ENCODE results near the gene HORMAD2. TPM values are rescaled to one million over a fixed set of nuclear protein-coding genes. Genes with fewer than 3 reads are reported as not detected.

Gene HORMAD2
- total RNA-seq, 1 donor from 2014 or later, result not detected

GRCh38 chr22:30127749-30128166 lies 47.5 kb downstream of the HORMAD2 start:
- DNase-seq (ENCODE audit: extremely low spot score, unreplicated experiment), result no peak
- TF ChIP-seq CTCF (IDR thresholded peaks at IDR 0.05), result no peak
- Mint-ChIP-seq H3K27ac (ENCODE audit: unreplicated experiment) (no peak overlapping the region), H3K4me1 (ENCODE audit: unreplicated experiment) (peaks cover 11% of the 10 kb centered on the region), H3K9me3 (ENCODE audit: unreplicated experiment) (no peaks in the 10 kb centered on the region), H3K27me3 (ENCODE audit: unreplicated experiment) (no peaks in the 10 kb centered on the region), H3K4me3 (ENCODE audit: unreplicated experiment) (no peak overlapping the region), H3K36me3 (ENCODE audit: unreplicated experiment) (no peaks in the 10 kb centered on the region)

GRCh38 chr22:30128511-30128910 lies 48.2 kb downstream of the HORMAD2 start:
- no peaks in the 10 kb centered on the region for H3K9me3 Mint-ChIP-seq (ENCODE audit: unreplicated experiment)
- no peak for TF ChIP-seq CTCF (IDR thresholded peaks at IDR 0.05)
- no peak overlapping the region for H3K4me3 Mint-ChIP-seq (ENCODE audit: unreplicated experiment)
- H3K27ac Mint-ChIP-seq (ENCODE audit: unreplicated experiment), result no peak overlapping the region
- no peaks in the 10 kb centered on the region for H3K36me3 Mint-ChIP-seq (ENCODE audit: unreplicated experiment)
- no peak for DNase-seq (ENCODE audit: extremely low spot score, unreplicated experiment)
- H3K4me1 Mint-ChIP-seq (ENCODE audit: unreplicated experiment), result peaks cover 11% of the 10 kb centered on the region
- no peaks in the 10 kb centered on the region for H3K27me3 Mint-ChIP-seq (ENCODE audit: unreplicated experiment)

- H3K4me1 Mint-ChIP-seq (ENCODE audit: unreplicated experiment), result peaks cover 11% of the 10 kb centered on the region
- TF ChIP-seq CTCF (IDR thresholded peaks at IDR 0.05), result no peak
- H3K9me3 Mint-ChIP-seq (ENCODE audit: unreplicated experiment), result no peaks in the 10 kb centered on the region
- no peak for DNase-seq (ENCODE audit: extremely low spot score, unreplicated experiment)
- H3K36me3 Mint-ChIP-seq (ENCODE audit: unreplicated experiment), result no peaks in the 10 kb centered on the region
- no peak overlapping the region for H3K4me3 Mint-ChIP-seq (ENCODE audit: unreplicated experiment)
- H3K27me3 Mint-ChIP-seq (ENCODE audit: unreplicated experiment), result no peaks in the 10 kb centered on the region
- H3K27ac Mint-ChIP-seq (ENCODE audit: unreplicated experiment), result no peak overlapping the region
These were observed 49.4 kb downstream of the HORMAD2 start for GRCh38 chr22:30129636-30130035.

GRCh38 chr22:30132290-30132996 lies 52.2 kb downstream of the HORMAD2 start:
- H3K36me3 Mint-ChIP-seq (ENCODE audit: unreplicated experiment), result no peaks in the 10 kb centered on the region
- H3K27ac Mint-ChIP-seq (ENCODE audit: unreplicated experiment), result no peak overlapping the region
- H3K27me3 Mint-ChIP-seq (ENCODE audit: unreplicated experiment), result no peaks in the 10 kb centered on the region
- H3K4me1 Mint-ChIP-seq (ENCODE audit: unreplicated experiment), result peaks cover 11% of the 10 kb centered on the region
- H3K4me3 Mint-ChIP-seq (ENCODE audit: unreplicated experiment), result no peak overlapping the region
- no peak for TF ChIP-seq CTCF (IDR thresholded peaks at IDR 0.05)
- no peaks in the 10 kb centered on the region for H3K9me3 Mint-ChIP-seq (ENCODE audit: unreplicated experiment)
- no peak for DNase-seq (ENCODE audit: extremely low spot score, unreplicated experiment)

GRCh38 chr22:30140414-30140813 lies 60.1 kb downstream of the HORMAD2 start:
- no peak for TF ChIP-seq CTCF (IDR thresholded peaks at IDR 0.05)
- Mint-ChIP-seq H3K4me1 (ENCODE audit: unreplicated experiment) (peaks cover 10% of the 10 kb centered on the region), H3K27ac (ENCODE audit: unreplicated experiment) (no peak overlapping the region), H3K4me3 (ENCODE audit: unreplicated experiment) (no peak overlapping the region), H3K27me3 (ENCODE audit: unreplicated experiment) (no peaks in the 10 kb centered on the region), H3K36me3 (ENCODE audit: unreplicated experiment) (peaks cover 11% of the 10 kb centered on the region), H3K9me3 (ENCODE audit: unreplicated experiment) (peaks cover 18% of the 10 kb centered on the region)
- no peak for DNase-seq (ENCODE audit: extremely low spot score, unreplicated experiment)

Data from osteocyte (in vitro differentiated cells).